Uterus (tissue), 2 donors: ENCODE data around the gene SPATC1L.

Source experiments
- POLR2A ChIP-seq, 2 donors: fragments of 450-650 bp; IDR thresholded peaks; one replicate each; pipeline ENCODE4 v1.6.1; 2016; ENCODE audit warnings: antibody characterized with exemption in 2 of 2, mild to moderate bottlenecking in 1 of 2, moderate library complexity in 1 of 2
- TF ChIP-seq, protein P1 (sequence below), 4 experiments: fragments of 200-600 bp in 2 of 4; fragments of 450-650 bp in 2 of 4; sonication (generic) in 2 of 4; IDR thresholded peaks; one replicate each; pipeline ENCODE4 v1.5.1; 2016 to 2019; ENCODE audit warnings: antibody characterized with exemption in 4 of 4, mild to moderate bottlenecking in 2 of 4, moderate library complexity in 1 of 4

DNA sequence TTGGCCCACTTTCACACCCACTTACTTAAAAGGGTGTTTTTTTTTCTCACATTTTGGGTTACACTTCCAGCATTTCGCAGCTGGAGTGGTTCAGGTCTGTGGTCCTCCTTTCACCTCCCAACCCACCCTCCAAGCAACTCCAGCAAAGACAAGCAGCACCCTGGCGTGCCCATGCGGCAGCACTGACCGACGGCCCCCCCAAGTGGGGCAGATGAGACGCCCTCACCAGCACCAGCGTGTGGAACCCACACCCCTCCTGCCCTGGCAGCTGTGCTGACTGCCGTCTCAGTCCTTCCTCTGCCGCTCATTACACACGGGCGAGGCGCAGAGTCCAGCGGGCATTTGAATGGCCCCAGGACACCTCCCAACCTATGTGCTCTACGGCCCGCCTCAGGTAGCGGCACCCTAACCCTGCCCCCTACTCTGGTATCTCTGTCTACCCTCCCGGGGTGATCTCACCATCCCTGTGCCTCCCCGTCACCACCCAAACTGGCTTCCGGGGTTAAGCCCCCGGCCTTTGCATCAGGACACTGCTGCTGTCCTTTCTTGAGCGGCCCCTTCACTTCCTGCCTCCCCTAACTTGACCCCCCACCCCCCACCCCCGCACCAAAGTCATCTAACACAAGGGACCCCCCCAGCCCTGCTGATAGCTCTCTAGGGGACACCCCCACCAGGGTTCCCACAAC, 33.4 kb upstream of the SPATC1L start:
- TF ChIP-seq, protein P1, sequence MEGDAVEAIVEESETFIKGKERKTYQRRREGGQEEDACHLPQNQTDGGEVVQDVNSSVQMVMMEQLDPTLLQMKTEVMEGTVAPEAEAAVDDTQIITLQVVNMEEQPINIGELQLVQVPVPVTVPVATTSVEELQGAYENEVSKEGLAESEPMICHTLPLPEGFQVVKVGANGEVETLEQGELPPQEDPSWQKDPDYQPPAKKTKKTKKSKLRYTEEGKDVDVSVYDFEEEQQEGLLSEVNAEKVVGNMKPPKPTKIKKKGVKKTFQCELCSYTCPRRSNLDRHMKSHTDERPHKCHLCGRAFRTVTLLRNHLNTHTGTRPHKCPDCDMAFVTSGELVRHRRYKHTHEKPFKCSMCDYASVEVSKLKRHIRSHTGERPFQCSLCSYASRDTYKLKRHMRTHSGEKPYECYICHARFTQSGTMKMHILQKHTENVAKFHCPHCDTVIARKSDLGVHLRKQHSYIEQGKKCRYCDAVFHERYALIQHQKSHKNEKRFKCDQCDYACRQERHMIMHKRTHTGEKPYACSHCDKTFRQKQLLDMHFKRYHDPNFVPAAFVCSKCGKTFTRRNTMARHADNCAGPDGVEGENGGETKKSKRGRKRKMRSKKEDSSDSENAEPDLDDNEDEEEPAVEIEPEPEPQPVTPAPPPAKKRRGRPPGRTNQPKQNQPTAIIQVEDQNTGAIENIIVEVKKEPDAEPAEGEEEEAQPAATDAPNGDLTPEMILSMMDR (IDR thresholded peaks at IDR 0.05) = no peak
- TF ChIP-seq POLR2A (IDR thresholded peaks at IDR 0.05) = no peak
